Prostate gland (tissue), 2 donors: Measurements from ENCODE around the gene GLMN. TPM values are rescaled to one million over a fixed set of nuclear protein-coding genes. Genes with fewer than 3 reads are reported as not detected.
"Not testable (repeated sequence)": the region's sequence is repeated elsewhere in the genome, so short reads cannot be mapped to it uniquely, and the experiment has no call there.

Experiments
- DNase-seq: peaks from one replicate; pipeline ENCODE4 v3.0.0-alpha.2; 2019; ENCODE audit warnings: low spot score
- H3K27ac ChIP-seq, 2 donors: fragments of 200-600 bp; sonication (generic); 2 replicates each; pipeline ENCODE4 v1.5.1; 2017 to 2019
- H3K27me3 ChIP-seq: fragments of 200-600 bp; sonication (generic); replicated peaks from 2 replicates; pipeline ENCODE4 v1.5.1; 2019; ENCODE audit not compliant: insufficient read depth
- H3K36me3 ChIP-seq, 2 donors: fragments of 200-600 bp; sonication (generic); 1 replicate in 1 of 2; 2 replicates in 1 of 2; pipeline versions ENCODE4 v1.5.1 to v1.8.1; 2017 to 2019
- H3K4me1 ChIP-seq: fragments of 200-600 bp; sonication (generic); replicated peaks from 2 replicates; pipeline ENCODE4 v1.5.1; 2019
- H3K4me3 ChIP-seq, 2 donors: fragments of 200-600 bp; sonication (generic); 2 replicates each; pipeline ENCODE4 v1.5.1; 2017 to 2019
- H3K9me3 ChIP-seq: fragments of 200-600 bp; sonication (generic); 2 replicates; pipeline ENCODE4 v1.5.1; 2017
- CTCF ChIP-seq, 4 experiments: fragments of 200-600 bp in 2 of 4; fragments of 450-650 bp in 2 of 4; sonication (generic) in 2 of 4; IDR thresholded peaks; 1 replicate in 3 of 4; 2 replicates in 1 of 4; pipeline ENCODE4 v1.5.1; 2016 to 2019; ENCODE audit warnings: antibody characterized with exemption in 4 of 4, mild to moderate bottlenecking in 2 of 4, moderate library complexity in 2 of 4
- POLR2A ChIP-seq: fragments of 450-650 bp; IDR thresholded peaks from one replicate; pipeline ENCODE4 v1.6.1; 2016; ENCODE audit warnings: antibody characterized with exemption, mild to moderate bottlenecking
- POLR2AphosphoS5 ChIP-seq: sonication (generic); formaldehyde crosslinking; IDR thresholded peaks from one replicate; pipeline ENCODE4 v1.6.1; 2017; ENCODE audit warnings: antibody characterized with exemption
- WGBS: methylation state at CpG from one replicate; pipeline ENCODE4 v1.1.5; 2018; 5-methylcytosine and 5-hydroxymethylcytosine counted together
- intact Hi-C: fragments of 100-400 bp; cut with DNase I; formaldehyde crosslinking; loops from one replicate; pipeline ENCODE4 v1.14.2; 2022
- total RNA-seq, 2 donors: library from RNA; depleted of rRNA; stranded (reverse); fragments of >200 nt; gene quantifications; one replicate each; pipeline ENCODE4 v1.1.0, GENCODE V29; 2016

Gene GLMN
- total RNA-seq, 2 donors from 2014 or later = 4.7 to 9.5 TPM

GRCh38 chr1:92299477-92300150 is 827 bp upstream of the GLMN start:
- Histone ChIP-seq H3K4me3 (peak overlapping the region; percentile 59 to 84), H3K27me3 (no peaks in the 10 kb centered on the region), H3K9me3 (no peaks in the 10 kb centered on the region), H3K27ac (peak overlapping the region; percentile 89 to 97), H3K4me1 (no peaks in the 10 kb centered on the region), H3K36me3 (no peaks in the 10 kb centered on the region)
- intact Hi-C loops = loop anchor here (10.0 kb wide), 2 partner anchors 375 to 795 kb away; partner anchors contain the start of gene CDC7
- DNase-seq = no peak
- WGBS = 34% methylated on average over 11 of the region's 11 CpGs
- no peak for TF ChIP-seq POLR2A
- no peak for TF ChIP-seq CTCF (IDR thresholded peaks at IDR 0.05)
- TF ChIP-seq POLR2AphosphoS5 = no peak

GRCh38 chr1:92298213-92298572 is 594 bp downstream of the GLMN start:
- 7% methylated on average over 3 of the region's 3 CpGs for WGBS
- H3K27me3 ChIP-seq = no peaks in the 10 kb centered on the region
- no peaks in the 10 kb centered on the region for H3K36me3 ChIP-seq
- H3K27ac ChIP-seq = peak overlapping the region; percentile 89 to 97
- no peaks in the 10 kb centered on the region for H3K9me3 ChIP-seq
- intact Hi-C loops = loop anchor here (10.0 kb wide), 2 partner anchors 373 to 793 kb away; partner anchors contain the start of gene CDC7
- TF ChIP-seq CTCF (IDR thresholded peaks at IDR 0.05) = no peak
- TF ChIP-seq POLR2AphosphoS5 = no peak
- TF ChIP-seq POLR2A = no peak
- H3K4me3 ChIP-seq = peak overlapping the region; percentile 59 to 84
- no peaks in the 10 kb centered on the region for H3K4me1 ChIP-seq
- DNase-seq = no peak

GRCh38 chr1:92291372-92291999 is 7.3 kb downstream of the GLMN start:
- TF ChIP-seq CTCF (IDR thresholded peaks at IDR 0.05) (peak in 3 of 4 experiments; percentile 45 to 61 (median 61)), POLR2AphosphoS5 (peak; percentile 31), POLR2A (no peak)
- intact Hi-C loops = loop anchor here (10.0 kb wide), 2 partner anchors 367 to 787 kb away; partner anchors contain the start of gene CDC7

GRCh38 chr1:92281411-92281810 is 17.4 kb downstream of the GLMN start:
- H3K4me1 ChIP-seq, H3K27me3 ChIP-seq, H3K9me3 ChIP-seq, H3K27ac ChIP-seq, H3K4me3 ChIP-seq, H3K36me3 ChIP-seq, DNase-seq, intact Hi-C loops: not testable (repeated sequence)
- WGBS = 91% methylated on average over 2 of the region's 2 CpGs

More at GRCh38 chr1:92291372-92291999, 7.3 kb downstream of the GLMN start:
- no peaks in the 10 kb centered on the region for H3K9me3 ChIP-seq
- H3K27me3 ChIP-seq = no peaks in the 10 kb centered on the region
- no peak overlapping the region for H3K4me3 ChIP-seq
- no peak overlapping the region for H3K27ac ChIP-seq
- H3K36me3 ChIP-seq = no peaks in the 10 kb centered on the region
- WGBS = 12% methylated on average over 3 of the region's 3 CpGs
- peak; percentile 22 for DNase-seq
- H3K4me1 ChIP-seq = no peaks in the 10 kb centered on the region

- H3K9me3 ChIP-seq, H3K36me3 ChIP-seq, H3K27ac ChIP-seq, DNase-seq, intact Hi-C loops, H3K4me3 ChIP-seq, H3K4me1 ChIP-seq, H3K27me3 ChIP-seq: not testable (repeated sequence)
- WGBS = 91% methylated on average over 15 of the region's 15 CpGs
These were observed 19.0 kb downstream of the GLMN start for GRCh38 chr1:92279781-92280180.
